ENCODE measurements around the gene NRDE2.
A peak's percentile ranks its signal among the peaks of the same experiment; 100 is the strongest.

NRDE2 gene, protein sequence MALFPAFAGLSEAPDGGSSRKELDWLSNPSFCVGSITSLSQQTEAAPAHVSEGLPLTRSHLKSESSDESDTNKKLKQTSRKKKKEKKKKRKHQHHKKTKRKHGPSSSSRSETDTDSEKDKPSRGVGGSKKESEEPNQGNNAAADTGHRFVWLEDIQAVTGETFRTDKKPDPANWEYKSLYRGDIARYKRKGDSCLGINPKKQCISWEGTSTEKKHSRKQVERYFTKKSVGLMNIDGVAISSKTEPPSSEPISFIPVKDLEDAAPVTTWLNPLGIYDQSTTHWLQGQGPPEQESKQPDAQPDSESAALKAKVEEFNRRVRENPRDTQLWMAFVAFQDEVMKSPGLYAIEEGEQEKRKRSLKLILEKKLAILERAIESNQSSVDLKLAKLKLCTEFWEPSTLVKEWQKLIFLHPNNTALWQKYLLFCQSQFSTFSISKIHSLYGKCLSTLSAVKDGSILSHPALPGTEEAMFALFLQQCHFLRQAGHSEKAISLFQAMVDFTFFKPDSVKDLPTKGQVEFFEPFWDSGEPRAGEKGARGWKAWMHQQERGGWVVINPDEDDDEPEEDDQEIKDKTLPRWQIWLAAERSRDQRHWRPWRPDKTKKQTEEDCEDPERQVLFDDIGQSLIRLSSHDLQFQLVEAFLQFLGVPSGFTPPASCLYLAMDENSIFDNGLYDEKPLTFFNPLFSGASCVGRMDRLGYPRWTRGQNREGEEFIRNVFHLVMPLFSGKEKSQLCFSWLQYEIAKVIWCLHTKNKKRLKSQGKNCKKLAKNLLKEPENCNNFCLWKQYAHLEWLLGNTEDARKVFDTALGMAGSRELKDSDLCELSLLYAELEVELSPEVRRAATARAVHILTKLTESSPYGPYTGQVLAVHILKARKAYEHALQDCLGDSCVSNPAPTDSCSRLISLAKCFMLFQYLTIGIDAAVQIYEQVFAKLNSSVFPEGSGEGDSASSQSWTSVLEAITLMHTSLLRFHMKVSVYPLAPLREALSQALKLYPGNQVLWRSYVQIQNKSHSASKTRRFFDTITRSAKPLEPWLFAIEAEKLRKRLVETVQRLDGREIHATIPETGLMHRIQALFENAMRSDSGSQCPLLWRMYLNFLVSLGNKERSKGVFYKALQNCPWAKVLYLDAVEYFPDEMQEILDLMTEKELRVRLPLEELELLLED

DNA sequence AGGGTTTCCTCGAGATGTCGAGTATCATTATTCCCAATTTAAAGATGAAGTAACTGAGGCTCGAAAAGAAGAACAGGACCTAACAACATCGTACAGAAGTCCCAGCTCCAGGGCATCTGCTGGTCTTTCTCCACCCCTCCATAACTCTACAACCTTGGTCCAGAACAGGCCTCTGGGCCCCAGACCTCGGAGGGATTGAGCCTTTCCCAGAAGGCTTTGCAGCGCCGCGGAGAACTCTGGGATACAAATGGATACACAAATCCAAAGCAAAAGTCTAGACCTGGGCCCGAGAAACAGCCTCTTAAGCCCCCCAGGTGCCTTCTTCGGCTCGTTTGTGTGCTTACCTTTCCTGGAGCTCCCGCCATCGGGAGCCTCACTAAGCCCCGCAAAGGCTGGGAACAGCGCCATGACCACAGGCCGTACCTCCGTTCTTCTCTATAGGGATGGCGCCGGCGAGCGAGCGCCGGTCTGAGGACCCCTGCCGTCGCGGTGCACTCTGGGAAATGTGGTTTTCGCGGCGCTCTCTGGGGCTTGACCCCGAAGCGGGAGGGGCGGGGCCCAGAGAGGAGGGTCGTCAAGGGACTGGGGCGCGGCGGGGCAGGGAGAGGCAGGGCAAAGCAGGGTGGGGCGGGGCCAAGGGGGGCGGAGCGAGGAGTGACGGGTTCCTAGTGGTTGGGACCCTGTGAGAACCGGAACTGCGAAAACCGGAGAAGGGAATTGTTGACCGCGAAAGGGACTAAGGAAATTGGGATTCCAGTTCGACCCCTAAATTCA lies at the start of gene NRDE2:
NRDE2 (minus strand) TSS at position 445 of the 774 bp plus-strand sequence; CDS start at position 408, 37 bp downstream.
- FAIRE-seq: no peak

DNA sequence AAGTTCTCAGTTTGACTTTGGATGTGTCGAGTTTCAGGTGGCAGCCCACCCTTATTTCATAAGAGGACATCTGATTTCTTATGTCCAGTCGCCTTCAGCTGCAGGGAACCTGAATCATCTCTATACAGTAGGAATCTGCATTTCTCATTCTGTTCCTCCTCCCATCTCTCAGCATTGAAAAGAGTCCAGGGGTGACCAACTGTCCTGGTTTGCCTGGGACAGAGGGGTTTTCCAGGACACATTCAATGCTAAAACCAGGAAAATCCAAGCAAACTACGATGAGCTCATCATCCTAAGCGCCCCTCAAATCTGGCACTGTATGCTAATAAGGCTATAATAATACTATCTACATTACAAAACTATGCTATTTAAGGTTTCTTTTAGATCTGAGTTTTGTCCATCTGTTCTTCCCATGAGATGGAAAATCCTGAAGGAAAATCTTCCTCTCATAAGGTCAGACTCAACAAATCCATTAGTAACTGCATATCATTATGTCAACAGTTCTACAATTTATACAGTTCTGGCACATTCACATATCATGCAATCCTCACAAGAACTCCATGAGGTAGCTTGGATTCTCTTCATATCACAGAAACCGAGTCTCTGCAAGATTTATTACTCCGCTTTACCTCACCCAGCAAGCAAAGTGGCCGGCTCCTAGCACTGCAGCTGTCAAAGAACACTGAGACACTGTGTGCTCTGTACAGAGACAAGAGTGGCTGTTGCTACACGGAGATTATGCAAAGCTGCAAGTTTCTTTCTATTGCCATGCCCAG lies 49.5 kb upstream of the NRDE2 start:
- peak; percentile 94 for FAIRE-seq

DNA sequence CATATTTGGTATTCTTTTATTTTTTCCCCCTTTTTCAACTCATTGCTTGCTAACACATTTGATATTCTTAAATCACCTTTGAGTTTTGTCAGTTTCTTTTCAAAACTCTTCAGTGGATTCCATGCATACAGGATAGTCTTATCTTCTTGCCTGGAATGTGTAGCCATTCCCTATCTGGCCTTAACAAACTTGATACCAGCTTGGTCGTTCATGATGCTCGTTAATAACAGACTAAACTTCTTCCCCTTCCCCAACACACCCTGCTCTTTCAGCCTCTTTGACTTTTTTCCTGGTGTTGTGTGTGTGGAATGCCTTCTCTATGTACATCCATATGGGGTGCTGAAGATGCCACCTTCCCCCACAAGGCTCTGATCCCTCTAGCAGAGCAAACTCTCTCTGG lies 47.4 kb upstream of the NRDE2 start:
- FAIRE-seq: no peak

DNA sequence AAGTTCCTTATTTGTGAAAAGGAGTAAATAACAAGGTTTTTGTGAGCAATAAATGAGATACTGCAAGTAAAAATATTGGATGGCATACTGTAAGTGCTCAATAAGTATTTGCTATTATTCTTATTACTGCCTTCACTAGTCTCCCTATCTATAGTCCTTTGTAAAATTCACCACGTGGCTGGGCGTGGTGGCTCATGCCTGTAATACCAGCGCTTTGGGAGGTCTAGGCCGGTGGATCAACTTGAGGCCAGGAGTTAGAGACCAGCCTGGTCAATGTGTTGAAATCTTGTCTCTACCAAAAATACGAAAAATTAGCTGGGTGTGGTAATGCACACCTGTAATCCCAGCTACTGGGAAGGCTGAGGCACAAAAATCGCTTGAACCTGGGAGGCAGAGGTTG lies 46.5 kb upstream of the NRDE2 start:
- FAIRE-seq: no peak

DNA sequence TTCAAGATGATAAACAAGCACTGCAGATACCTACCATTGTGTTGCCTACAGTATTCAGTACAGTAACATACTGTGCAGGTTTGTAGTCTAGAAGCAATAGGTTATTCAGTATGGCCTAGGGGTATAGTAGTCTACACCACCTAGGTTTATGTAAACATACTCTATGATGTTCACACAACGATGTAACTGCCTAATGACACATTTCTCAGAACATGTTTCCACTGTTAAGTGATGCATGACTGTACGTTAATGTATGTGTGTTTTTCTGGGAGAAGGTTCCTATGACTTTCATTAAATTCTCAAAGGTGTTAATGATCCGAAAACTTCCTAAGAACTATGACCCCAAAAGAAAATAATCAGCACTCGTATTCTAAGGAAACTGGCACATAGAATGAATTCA lies 44.2 kb upstream of the NRDE2 start:
- FAIRE-seq: no peak

DNA sequence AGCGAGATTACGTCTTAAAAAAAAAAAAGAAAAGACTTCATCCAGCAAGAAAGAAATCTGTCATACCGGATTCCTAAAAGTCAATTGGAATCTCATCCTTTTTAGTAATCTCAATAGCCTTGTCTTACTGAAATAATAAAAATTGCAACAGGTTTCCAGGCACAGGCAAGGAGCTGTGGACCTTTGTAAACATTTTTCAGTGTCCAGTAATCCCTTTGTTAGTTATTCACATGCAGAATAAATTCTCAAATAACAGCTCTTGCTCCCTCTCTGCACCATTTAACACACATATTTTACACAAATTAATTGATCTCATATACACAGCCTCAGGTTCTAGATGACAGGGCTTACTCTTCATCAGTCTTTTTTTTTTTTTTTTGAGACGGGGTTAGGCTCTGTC lies 43.1 kb upstream of the NRDE2 start:
- peak; percentile 36 for FAIRE-seq

DNA sequence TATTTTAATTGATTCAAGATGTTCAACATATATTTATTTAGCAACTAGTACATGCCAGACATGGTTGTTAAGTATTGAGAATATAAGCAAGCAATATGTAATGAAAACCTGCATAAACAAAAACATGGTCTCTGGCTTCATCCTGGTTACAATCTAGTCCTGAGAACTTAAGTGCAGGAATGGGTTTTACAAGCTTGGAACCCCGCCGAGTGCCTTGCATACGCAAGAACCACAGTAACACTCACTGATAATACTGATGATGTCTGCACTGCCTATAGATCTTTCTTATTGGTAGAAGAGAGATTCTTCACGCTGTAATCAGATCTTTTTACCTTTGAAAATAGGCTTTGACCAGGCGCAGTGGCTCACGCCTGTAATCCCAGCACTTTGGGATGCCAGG lies 42.1 kb upstream of the NRDE2 start:
- no peak for FAIRE-seq

DNA sequence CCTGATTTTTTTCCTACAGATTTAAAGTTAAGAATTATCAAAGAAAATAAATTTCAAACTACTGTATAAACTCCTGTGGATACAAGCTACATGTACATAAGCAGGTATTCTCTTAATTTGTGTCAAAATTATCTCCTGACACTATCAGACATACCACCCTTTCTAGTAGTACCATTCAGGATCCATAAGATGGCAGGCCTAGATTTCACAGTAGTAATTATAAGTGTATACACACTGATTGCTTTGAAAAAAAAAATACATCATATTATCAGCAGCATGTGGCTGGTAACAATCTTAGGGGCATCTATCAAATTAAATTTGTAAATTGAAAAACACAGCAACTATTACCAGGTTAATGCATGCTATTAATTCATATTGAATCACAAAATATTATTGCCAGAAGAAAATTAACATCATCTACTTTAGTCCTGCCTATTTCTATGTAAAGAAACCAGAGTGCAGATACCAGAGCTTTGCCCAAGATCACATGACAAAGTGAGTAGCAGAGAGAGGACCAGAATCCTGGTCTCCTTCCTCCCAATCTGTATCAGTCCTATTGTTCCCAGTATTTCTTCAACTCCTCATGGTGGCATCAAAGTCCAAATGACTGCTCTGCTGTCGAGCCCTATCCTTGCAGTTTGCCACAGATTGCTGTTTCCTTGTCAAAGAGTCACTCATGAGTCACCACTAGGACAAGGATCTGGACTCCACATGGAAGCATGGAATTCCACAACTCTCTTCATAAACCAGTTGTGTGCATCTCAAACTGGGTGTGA lies 37.4 kb upstream of the NRDE2 start:
- no peak for FAIRE-seq

DNA sequence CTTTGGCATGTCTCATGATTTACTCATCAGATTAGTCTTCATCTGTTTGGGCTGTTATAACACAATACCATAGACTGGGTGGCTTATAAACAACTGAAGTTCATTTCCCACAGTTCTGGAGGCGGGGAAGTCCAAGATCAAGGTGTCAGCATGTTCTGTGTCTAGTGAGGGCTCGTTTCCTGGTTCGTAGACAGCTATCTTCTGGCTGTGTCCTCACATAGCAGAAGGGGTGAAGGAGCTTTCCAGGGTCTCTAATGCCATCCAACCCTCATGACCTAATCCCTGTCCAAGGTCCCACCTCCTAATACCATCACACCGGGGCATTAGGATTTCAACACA lies 30.8 kb upstream of the NRDE2 start:
- no peak for FAIRE-seq

DNA sequence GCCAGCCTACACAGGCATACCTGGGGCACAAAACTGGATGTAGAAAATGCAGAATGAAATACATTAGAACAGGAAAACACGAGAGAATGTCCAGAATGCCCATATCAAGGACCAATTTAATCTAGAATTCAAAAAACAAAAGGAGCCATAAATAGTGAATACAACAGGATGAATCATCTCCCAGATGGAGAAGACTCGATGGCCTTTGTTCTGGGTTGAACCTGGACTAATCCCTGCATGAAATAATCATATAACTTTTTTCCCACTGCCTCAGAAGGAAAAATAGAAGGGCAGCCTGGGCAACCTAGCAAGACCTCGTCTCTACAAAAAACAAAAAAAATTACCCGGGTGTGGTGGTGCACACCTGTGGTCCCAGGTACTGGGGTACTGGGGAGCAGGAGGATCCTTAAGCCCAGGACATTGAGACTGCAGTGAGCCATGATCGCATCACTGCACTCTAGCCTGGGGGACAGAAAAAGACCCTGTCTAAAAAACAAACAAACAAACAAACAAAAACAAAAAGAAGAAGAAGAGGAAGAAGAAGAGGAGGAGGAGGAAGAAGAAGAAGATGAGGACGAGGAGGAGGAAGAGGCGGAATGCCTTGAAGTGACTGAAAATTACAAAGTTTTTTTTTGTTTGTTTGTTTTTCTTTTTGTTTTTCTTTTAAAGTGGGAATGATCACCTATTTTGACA lies 30.3 kb upstream of the NRDE2 start:
- no peak for FAIRE-seq

DNA sequence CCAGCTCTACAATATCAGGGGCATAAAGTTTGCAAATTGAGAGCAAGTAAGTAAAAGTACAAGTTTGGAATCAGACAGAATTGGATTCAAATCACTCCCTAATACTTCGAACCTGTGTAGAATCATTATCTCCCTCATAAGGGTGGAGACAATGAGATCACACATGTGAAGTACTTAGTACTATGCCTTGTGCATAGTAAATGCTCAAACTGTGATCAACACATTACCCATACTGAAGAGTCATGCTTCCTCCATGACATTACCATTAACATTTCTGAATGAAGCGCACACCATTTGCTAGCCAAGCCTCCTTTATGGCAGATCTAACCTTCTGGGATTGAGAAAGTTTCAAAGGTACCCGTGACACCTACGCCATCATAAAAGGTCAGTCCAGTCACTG lies 26.6 kb upstream of the NRDE2 start:
- FAIRE-seq: no peak

DNA sequence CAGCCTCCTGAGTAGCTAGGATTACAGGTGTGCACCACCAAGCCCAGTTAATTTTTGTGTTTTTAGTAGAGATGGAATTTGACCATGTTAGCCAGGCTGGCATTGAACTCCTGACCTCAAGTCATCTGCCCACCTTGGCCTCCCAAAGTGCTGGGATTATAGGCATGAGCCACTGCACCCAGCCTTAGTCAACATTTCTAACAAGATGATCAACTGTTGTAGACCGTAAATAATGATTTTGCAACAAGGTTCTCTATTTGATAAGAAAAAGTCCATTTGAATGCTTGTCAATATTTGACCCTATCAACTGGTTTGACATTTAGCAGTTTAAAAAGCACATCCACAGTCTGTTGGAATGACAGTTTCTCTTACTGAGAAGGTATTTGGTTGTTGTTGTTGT lies 25.2 kb upstream of the NRDE2 start:
- no peak for FAIRE-seq

DNA sequence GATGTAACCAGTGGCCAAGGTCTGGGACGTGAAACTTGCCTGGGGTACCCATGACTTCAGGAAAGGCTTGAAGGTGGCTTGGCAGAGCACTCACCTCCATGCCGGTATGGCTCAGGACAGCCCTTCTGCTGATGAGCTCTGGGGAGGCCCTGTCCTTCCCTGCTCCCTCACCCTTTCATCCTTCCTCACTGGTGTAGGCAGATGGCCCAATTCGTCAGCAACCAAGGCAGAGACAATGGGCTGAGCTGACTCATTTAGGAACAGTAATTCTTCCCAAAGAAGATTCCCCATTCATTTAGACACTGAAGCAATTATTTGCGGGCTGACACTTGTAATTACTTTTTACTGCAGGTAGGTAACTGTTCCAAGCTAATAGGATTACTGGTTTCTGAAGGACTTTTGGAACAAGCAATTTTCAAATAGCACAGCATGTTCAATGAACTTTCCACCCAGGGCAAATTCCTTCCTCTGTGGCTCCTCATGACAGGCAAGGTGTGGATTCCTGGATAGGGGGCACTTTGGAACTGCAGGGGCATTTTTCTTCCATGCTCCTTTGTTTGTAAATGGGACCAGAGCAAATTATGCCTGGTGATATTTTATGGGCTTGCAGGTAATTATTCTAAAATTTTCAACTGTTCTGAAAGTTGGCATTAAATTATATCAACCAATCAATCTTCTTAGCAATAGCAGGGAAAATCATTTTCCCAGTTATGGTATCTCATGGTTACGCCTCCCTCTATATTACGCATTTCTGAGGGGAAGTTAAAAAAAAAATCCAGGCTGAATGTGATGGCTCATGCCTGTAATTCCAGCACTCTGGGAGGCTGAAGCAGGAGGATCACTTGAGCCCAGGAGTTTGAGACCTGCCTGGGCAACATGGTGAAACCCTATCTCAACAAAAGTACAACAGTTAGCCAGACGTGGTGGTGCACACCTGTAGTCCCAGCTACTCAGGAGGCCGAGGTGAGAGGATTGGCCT lies 24.1 kb upstream of the NRDE2 start:
- no peak for FAIRE-seq

DNA sequence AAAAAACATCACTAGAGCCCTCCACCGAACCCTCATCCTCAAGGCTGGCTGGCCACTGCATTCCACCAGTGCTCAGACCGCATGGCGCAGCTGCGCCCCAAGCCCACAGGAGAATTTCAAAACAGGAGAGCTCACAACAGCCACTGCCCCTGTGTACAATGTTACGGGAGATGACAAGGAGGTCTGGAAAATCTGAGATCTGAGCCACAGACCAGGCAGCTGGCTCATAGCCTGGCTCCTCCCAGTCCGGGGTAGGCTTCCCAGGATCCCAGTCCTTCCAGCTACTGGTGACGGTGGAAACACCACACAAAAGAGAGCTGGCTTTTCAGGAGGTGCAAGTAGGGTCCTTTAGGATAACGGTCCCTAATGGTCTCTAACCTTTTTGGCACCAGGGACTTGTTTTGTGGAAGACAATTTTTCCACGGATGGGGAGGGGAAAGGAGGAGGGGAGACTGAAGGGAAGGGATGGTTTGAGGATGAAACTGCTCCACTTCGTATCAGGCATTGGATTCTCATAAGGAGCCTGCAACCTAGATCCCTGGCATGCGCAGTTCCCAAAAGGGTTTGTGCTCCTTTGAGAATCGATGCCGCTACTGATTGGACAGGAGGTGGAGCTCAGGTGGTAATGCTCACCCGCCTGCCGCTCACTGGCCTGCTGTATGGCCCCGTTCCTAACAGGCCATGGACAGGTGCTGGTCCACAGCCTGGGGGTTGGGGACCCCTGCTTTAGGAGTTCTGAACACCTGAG lies 23.0 kb upstream of the NRDE2 start:
- no peak for FAIRE-seq

DNA sequence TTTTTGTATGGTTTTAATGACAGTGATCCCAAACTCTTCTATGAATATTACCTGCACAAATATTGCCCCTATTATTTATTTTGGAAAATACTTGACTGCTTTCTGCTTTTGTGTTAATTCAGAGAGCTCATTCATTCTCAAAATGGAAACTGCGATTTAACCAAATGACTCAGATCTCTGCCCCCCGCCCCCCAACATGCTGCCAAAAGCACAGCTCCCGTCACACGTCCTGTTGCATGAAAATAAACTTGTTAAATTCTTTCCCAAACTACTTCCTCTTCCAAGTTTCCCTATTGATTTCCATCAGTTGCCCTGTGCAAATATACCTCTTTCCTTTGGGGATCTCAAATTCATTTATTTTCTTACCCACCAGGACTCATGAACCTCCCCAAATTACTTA lies 18.0 kb upstream of the NRDE2 start:
- no peak for FAIRE-seq

DNA sequence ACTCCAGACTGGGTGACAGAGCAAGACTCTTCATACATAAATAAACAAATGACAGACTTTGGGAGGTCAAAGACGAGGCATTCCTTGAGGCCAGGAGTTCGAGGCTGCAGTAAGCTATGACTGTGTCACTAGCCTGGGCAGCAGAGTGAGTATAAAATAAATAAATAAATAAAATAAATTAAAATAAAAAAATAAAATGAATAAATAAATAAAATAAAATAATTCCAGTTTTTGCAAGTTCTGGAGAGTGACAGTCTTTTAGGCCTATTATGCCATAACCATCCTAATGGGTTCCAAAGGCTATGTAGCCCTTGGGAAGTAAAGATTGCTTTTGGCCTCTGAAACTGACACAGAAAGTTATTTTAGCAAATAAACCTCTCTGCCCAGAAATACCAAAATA lies 16.5 kb upstream of the NRDE2 start:
- FAIRE-seq: no peak

DNA sequence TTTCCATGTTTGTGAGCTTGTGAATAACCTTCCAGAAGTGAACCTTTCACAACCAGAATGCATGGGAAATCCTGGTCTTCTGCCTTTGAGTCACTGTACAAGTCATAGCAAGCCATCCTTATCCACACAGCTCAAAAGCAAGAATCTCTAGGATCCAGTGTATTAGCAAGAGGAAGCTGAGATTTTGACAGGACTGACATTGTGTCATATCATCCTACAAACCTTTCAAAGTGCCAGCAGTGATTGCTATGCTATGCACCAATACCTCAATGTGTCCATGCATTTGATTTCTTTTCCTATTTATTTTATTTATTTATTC lies 13.5 kb upstream of the NRDE2 start:
- no peak for FAIRE-seq

DNA sequence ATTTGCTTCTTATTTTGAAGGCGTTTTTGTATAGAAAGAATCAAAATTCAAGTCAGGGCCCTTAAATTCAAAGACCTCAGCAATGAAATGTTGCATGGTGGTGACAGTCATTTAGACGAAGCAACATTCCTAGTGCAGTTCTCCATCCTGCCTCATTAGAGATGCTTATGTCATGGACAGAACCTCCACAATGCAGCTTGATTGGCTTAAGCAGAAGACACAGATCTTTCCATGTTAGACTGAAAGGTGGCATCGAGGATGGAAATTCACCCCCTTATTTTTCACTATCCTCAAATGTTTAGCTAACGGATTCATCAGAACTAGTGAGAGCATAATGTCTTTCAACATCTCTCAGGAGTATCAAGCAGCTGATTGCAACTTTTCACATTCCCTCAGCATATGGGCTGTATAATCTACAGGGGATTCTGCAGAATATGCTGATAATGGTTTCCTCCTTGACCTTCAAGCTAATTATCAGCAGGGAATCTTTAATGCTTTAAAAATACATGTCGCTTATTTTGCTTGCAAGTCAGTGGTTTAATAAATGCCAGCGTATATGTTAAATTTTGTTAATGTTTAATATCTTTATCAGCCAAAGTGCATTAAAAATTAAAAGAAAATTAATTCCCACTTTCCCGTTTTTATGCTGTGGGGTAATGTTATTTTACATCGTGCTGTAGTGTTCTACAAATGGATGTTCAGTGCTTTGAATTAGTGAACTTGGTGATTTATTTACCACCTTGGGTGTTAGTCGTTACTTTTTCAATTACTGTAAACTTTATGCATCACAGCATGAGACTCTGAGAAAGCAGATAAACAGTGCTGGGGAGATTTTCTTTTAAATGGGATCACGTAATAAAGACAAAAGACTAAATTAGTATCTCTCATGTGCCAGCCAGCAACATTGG lies 12.8 kb upstream of the NRDE2 start:
- no peak for FAIRE-seq

All from islet of Langerhans (tissue), 1 donor.